Hepatocyte (in vitro differentiated cells): ENCODE data around the gene WBP4. TPM values are rescaled to one million over a fixed set of nuclear protein-coding genes. Genes with fewer than 3 reads are reported as not detected.
A peak's percentile ranks its signal among the peaks of the same experiment; 100 is the strongest.

Source experiments
- DNase-seq: peaks from one replicate; pipeline ENCODE4 v3.0.0-alpha.2; 2016; ENCODE audit warnings: low spot score
- H2AFZ ChIP-seq: fragments of 200-600 bp; sonication (generic); 2 replicates; pipeline ENCODE4 v1.6.0; 2016; ENCODE audit warnings: antibody characterized with exemption, mild to moderate bottlenecking
- H3K27ac ChIP-seq: fragments of 200-600 bp; sonication (generic); 2 replicates; pipeline ENCODE4 v1.5.1; 2016; ENCODE audit warnings: mild to moderate bottlenecking
- H3K27me3 ChIP-seq: fragments of 200-600 bp; sonication (generic); 2 replicates; pipeline ENCODE4 v1.6.1; 2016
- H3K36me3 ChIP-seq: fragments of 200-600 bp; sonication (generic); replicated peaks from 2 replicates; pipeline ENCODE4 v1.5.1; 2016; ENCODE audit warnings: low read depth; ENCODE audit not compliant: insufficient read depth
- H3K4me1 ChIP-seq: fragments of 200-600 bp; sonication (generic); 2 replicates; pipeline ENCODE4 v1.5.1; 2016; ENCODE audit warnings: mild to moderate bottlenecking, moderate library complexity; ENCODE audit not compliant: insufficient read depth
- H3K4me2 ChIP-seq: fragments of 200-600 bp; sonication (generic); 2 replicates; pipeline ENCODE4 v1.6.0; 2016
- H3K4me3 ChIP-seq: fragments of 200-600 bp; sonication (generic); 2 replicates; pipeline ENCODE4 v1.5.1; 2016; ENCODE audit warnings: mild to moderate bottlenecking
- H3K79me2 ChIP-seq: fragments of 200-600 bp; sonication (generic); 2 replicates; pipeline ENCODE4 v1.6.0; 2017; ENCODE audit warnings: mild to moderate bottlenecking
- H3K9me2 ChIP-seq: fragments of 200-600 bp; sonication (generic); replicated peaks from 2 replicates; pipeline ENCODE4 v1.6.0; 2017; ENCODE audit warnings: mild to moderate bottlenecking; ENCODE audit not compliant: insufficient read depth
- H3K9me3 ChIP-seq: fragments of 200-600 bp; sonication (generic); 2 replicates; pipeline ENCODE4 v1.5.1; 2016; ENCODE audit warnings: low read depth, mild to moderate bottlenecking
- H4K20me1 ChIP-seq: fragments of 200-600 bp; sonication (generic); 2 replicates; pipeline ENCODE4 v1.6.0; 2016; ENCODE audit warnings: mild to moderate bottlenecking; ENCODE audit not compliant: insufficient read depth, poor library complexity, severe bottlenecking
- EZH2 ChIP-seq: fragments of 200-600 bp; sonication (generic); IDR thresholded peaks from 2 replicates; pipeline ENCODE4 v1.6.1; 2016; ENCODE audit warnings: antibody characterized with exemption, mild to moderate bottlenecking, borderline replicate concordance
- EZH2phosphoT487 ChIP-seq: fragments of 200-600 bp; sonication (generic); IDR thresholded peaks from one replicate; pipeline ENCODE4 v1.6.1; 2018; ENCODE audit warnings: antibody characterized with exemption, mild to moderate bottlenecking, low read depth, moderate library complexity; ENCODE audit not compliant: unreplicated experiment, severe bottlenecking
- WGBS: methylation state at CpG from one replicate; pipeline ENCODE4 v1.1.6; 2016; ENCODE audit warnings: low lambda C conversion rate; ENCODE audit errors: missing lambda C conversion rate; 5-methylcytosine and 5-hydroxymethylcytosine counted together
- polyA plus RNA-seq: library from polyadenylated mRNA; unstranded; fragments of >200 nt; fragmentation: Nextera tagmentation; extraction: Ambion mirVana; gene quantifications from 2 replicates; pipeline ENCODE4 v1.2.1, GENCODE V29; 2016
- total RNA-seq: library from RNA; depleted of rRNA; stranded (reverse); fragments of >200 nt; gene quantifications from 2 replicates; pipeline ENCODE4 v1.2.3, GENCODE V29; 2014
- TF ChIP-seq, protein P1 (sequence below): fragments of 200-600 bp; sonication (generic); IDR thresholded peaks from 2 replicates; pipeline ENCODE4 v1.5.1; 2016; ENCODE audit warnings: antibody characterized with exemption, mild to moderate bottlenecking; ENCODE audit not compliant: poor library complexity

Gene WBP4
- total and polyA plus RNA-seq, 2 experiments from 2014 or later: 6.1 to 8.4 TPM

DNA sequence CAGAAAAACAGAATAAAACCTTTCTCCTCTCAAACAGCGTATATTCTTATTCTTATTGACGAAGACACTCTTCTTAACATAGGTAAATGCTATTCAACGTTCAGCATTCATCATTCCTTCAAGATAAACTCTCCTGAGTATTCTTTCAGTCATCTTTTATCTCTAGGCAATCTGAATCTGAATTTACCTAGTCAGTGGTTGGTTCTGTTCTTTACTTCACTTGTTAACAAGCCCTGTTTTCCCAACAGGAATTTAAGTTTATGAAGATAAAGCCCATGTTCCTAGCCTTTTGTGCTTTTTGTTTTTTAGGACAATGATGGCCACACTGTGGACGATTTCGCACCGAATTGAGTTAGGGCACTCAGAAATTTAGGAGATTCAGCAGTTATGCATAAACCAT is 45.4 kb upstream of the WBP4 start:
- Histone ChIP-seq H3K4me2 (peak overlapping the region; percentile 71), H3K27me3 (no peaks in the 10 kb centered on the region), H3K27ac (peak overlapping the region; percentile 34), H3K9me2 (no peaks in the 10 kb centered on the region), H3K79me2 (peaks cover 86% of the 10 kb centered on the region), H3K36me3 (no peaks in the 10 kb centered on the region), H2AFZ (no peak overlapping the region), H3K4me3 (no peak overlapping the region), H3K4me1 (peaks cover 12% of the 10 kb centered on the region), H3K9me3 (no peaks in the 10 kb centered on the region), H4K20me1 (peaks cover 33% of the 10 kb centered on the region)
- no peak for TF ChIP-seq EZH2
- TF ChIP-seq, protein P1, sequence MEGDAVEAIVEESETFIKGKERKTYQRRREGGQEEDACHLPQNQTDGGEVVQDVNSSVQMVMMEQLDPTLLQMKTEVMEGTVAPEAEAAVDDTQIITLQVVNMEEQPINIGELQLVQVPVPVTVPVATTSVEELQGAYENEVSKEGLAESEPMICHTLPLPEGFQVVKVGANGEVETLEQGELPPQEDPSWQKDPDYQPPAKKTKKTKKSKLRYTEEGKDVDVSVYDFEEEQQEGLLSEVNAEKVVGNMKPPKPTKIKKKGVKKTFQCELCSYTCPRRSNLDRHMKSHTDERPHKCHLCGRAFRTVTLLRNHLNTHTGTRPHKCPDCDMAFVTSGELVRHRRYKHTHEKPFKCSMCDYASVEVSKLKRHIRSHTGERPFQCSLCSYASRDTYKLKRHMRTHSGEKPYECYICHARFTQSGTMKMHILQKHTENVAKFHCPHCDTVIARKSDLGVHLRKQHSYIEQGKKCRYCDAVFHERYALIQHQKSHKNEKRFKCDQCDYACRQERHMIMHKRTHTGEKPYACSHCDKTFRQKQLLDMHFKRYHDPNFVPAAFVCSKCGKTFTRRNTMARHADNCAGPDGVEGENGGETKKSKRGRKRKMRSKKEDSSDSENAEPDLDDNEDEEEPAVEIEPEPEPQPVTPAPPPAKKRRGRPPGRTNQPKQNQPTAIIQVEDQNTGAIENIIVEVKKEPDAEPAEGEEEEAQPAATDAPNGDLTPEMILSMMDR: no peak
- TF ChIP-seq EZH2phosphoT487: no peak
- no peak for DNase-seq
- 73% methylated on average over 6 of the region's 6 CpGs for WGBS

DNA sequence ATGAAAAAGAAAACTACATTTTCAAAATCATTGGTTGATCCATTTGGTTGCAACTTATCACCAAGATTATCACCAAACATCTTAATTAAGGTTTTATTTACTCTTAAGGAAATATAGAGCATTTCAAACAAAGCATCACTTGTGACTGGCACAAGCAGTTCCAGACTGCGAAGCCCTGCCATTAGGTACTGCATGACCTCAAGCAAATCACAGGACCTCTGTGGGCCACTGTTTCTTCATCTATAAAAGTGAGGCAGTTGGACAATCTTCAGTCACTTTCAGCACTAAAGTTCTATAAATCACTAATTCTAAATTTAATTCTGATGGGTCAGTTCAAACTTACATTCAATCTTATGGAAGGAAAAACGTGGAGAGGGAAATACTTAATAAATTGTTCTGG is 44.1 kb upstream of the WBP4 start:
- no peak overlapping the region for H2AFZ ChIP-seq
- peaks cover 17% of the 10 kb centered on the region for H3K4me1 ChIP-seq
- no peaks in the 10 kb centered on the region for H3K9me2 ChIP-seq
- peaks cover 86% of the 10 kb centered on the region for H3K79me2 ChIP-seq
- H3K27me3 ChIP-seq: no peaks in the 10 kb centered on the region
- no peaks in the 10 kb centered on the region for H3K9me3 ChIP-seq
- peak overlapping the region; percentile 35 for H3K4me3 ChIP-seq
- H4K20me1 ChIP-seq: peaks cover 29% of the 10 kb centered on the region
- TF ChIP-seq EZH2 (no peak), EZH2phosphoT487 (no peak)
- TF ChIP-seq, protein P1: no peak
- DNase-seq: peak; percentile 26
- no peaks in the 10 kb centered on the region for H3K36me3 ChIP-seq
- peak overlapping the region; percentile 71 for H3K4me2 ChIP-seq
- WGBS: 53% methylated on average over 2 of the region's 2 CpGs
- H3K27ac ChIP-seq: peak overlapping the region; percentile 96

DNA sequence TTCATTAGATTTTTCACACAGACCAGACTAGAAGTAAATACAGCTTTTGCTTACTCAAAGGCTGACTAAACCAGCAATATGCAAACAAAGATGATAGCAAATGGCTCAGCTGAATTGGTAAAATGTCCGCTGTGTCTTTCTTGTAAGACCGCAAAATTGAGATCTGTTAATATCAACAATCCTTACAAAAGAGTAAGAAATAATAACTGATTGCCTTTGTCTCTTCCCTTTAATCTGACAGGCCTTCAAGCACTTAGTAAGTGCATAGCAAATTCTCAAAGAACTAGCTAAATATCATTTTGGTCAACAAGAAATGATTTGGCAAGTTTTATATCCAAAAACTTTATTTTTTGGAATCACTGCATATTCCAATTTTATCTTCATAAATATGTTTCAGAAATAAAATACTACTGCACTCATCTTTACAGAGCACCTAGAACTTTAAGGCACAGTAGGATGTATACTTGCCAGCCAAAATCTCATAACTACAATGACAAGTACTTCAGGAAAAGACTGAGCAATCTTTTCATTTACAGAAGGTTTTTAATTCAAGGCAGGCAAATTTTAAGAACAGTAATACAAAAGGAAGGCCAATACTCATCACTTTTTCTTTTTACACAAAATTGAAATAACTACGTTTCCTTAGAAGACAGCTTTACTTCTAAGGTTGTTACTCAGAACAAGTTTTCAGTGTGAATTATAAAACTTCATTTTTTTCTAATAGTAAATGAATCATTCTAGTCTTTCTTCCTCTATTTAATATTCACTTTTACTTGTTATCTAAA is 43.3 kb upstream of the WBP4 start:
- Histone ChIP-seq H3K4me1 (peaks cover 17% of the 10 kb centered on the region), H4K20me1 (peaks cover 27% of the 10 kb centered on the region), H2AFZ (no peak overlapping the region), H3K36me3 (no peaks in the 10 kb centered on the region), H3K27ac (peak overlapping the region; percentile 96), H3K9me2 (no peaks in the 10 kb centered on the region), H3K4me3 (peak overlapping the region; percentile 35), H3K27me3 (no peaks in the 10 kb centered on the region), H3K9me3 (no peaks in the 10 kb centered on the region), H3K79me2 (peaks cover 86% of the 10 kb centered on the region), H3K4me2 (peak overlapping the region; percentile 71)
- WGBS: 55% methylated on average over 3 of the region's 3 CpGs
- DNase-seq: no peak
- TF ChIP-seq EZH2: no peak
- TF ChIP-seq EZH2phosphoT487: no peak
- TF ChIP-seq, protein P1: no peak
